Ishikawa (cell line): ENCODE data around the gene TRAF3IP1.

ENCODE experiments used
- CEBPB ChIP-seq: IDR thresholded peaks from 2 replicates; pipeline ENCODE4 v1.6.1; 2012
- CREB1 ChIP-seq: IDR thresholded peaks from 2 replicates; pipeline ENCODE4 v1.6.1; 2012; ENCODE audit warnings: low read depth
- EGR1 ChIP-seq: IDR thresholded peaks from 2 replicates; pipeline ENCODE4 v1.6.1; 2012
- EP300 ChIP-seq: IDR thresholded peaks from 2 replicates; pipeline ENCODE4 v1.6.1; 2012; ENCODE audit warnings: borderline replicate concordance
- FOXM1 ChIP-seq: IDR thresholded peaks from 2 replicates; pipeline ENCODE4 v1.6.1; 2012; ENCODE audit warnings: low read depth, borderline replicate concordance
- NFIC ChIP-seq: IDR thresholded peaks from 2 replicates; pipeline ENCODE4 v1.6.1; 2012
- RAD21 ChIP-seq: IDR thresholded peaks from 2 replicates; pipeline ENCODE4 v1.6.1; 2012; ENCODE audit warnings: low read depth
- TAF1 ChIP-seq: IDR thresholded peaks from 2 replicates; pipeline ENCODE4 v1.6.1; 2012; ENCODE audit warnings: low read depth, mild to moderate bottlenecking
- TCF12 ChIP-seq: IDR thresholded peaks from 2 replicates; pipeline ENCODE4 v1.6.1; 2012; ENCODE audit warnings: low read depth
- TEAD4 ChIP-seq: IDR thresholded peaks from 2 replicates; pipeline ENCODE4 v1.6.1; 2012
- YY1 ChIP-seq: IDR thresholded peaks from 2 replicates; pipeline ENCODE4 v1.6.1; 2012; ENCODE audit warnings: low read depth
- ZBTB7A ChIP-seq: IDR thresholded peaks from 2 replicates; pipeline ENCODE4 v1.6.1; 2012; ENCODE audit warnings: low read depth
- TF ChIP-seq, protein P1 (sequence below): IDR thresholded peaks from 2 replicates; pipeline ENCODE4 v1.6.1; 2012; ENCODE audit warnings: low read depth, mild to moderate bottlenecking
- TF ChIP-seq, protein P2 (sequence below): IDR thresholded peaks from 2 replicates; pipeline ENCODE4 v1.6.1; 2012
- TF ChIP-seq, protein P3 (sequence below): IDR thresholded peaks from 2 replicates; pipeline ENCODE4 v1.6.1; 2012

TRAF3IP1 gene

DNA sequence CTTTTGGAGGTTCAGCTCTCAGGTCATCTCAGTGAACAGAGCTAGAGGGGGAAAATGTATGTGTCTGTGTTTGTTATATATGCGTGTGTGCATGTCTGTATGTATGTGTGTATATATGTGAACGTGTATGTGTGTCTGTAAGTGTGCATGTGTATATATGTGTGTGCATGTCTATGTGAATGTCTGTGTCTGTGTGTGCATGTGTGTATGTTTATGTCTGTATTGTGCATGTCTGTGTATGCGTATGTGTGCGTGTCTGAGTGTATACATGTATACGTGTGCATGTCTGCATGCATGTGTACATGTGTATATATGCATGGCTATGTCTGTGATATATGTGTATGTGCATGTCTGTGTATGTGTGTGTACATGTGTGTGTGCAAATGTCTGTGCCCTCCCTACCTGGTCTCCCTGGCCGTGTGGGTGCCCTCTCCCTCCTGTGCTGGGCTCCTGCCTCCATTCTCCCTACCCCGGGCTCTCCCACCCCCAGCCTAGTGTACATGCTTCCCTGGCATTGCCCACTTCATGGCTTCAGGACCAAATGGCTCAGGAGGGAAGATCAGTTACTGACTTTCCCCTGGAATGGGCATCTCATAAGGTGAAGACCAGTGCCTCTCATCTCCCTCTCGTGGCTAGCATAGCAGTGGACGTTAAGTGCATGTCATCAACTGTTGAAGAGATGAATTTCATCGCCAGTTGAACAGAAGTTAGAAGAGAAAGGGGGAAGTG, 49.9 kb downstream of the TRAF3IP1 start:
- no peak for TF ChIP-seq RAD21
- TF ChIP-seq NFIC = no peak
- TF ChIP-seq YY1 = no peak
- TF ChIP-seq FOXM1 = no peak
- no peak for TF ChIP-seq CREB1
- no peak for TF ChIP-seq TCF12
- TF ChIP-seq EGR1 = no peak
- TF ChIP-seq TEAD4 = no peak
- no peak for TF ChIP-seq TAF1
- TF ChIP-seq, protein P1, sequence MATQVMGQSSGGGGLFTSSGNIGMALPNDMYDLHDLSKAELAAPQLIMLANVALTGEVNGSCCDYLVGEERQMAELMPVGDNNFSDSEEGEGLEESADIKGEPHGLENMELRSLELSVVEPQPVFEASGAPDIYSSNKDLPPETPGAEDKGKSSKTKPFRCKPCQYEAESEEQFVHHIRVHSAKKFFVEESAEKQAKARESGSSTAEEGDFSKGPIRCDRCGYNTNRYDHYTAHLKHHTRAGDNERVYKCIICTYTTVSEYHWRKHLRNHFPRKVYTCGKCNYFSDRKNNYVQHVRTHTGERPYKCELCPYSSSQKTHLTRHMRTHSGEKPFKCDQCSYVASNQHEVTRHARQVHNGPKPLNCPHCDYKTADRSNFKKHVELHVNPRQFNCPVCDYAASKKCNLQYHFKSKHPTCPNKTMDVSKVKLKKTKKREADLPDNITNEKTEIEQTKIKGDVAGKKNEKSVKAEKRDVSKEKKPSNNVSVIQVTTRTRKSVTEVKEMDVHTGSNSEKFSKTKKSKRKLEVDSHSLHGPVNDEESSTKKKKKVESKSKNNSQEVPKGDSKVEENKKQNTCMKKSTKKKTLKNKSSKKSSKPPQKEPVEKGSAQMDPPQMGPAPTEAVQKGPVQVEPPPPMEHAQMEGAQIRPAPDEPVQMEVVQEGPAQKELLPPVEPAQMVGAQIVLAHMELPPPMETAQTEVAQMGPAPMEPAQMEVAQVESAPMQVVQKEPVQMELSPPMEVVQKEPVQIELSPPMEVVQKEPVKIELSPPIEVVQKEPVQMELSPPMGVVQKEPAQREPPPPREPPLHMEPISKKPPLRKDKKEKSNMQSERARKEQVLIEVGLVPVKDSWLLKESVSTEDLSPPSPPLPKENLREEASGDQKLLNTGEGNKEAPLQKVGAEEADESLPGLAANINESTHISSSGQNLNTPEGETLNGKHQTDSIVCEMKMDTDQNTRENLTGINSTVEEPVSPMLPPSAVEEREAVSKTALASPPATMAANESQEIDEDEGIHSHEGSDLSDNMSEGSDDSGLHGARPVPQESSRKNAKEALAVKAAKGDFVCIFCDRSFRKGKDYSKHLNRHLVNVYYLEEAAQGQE = no peak
- TF ChIP-seq CEBPB = no peak
- TF ChIP-seq, protein P2, sequence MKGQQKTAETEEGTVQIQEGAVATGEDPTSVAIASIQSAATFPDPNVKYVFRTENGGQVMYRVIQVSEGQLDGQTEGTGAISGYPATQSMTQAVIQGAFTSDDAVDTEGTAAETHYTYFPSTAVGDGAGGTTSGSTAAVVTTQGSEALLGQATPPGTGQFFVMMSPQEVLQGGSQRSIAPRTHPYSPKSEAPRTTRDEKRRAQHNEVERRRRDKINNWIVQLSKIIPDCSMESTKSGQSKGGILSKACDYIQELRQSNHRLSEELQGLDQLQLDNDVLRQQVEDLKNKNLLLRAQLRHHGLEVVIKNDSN = no peak
- TF ChIP-seq ZBTB7A = no peak
- TF ChIP-seq EP300 = no peak
- TF ChIP-seq, protein P3, sequence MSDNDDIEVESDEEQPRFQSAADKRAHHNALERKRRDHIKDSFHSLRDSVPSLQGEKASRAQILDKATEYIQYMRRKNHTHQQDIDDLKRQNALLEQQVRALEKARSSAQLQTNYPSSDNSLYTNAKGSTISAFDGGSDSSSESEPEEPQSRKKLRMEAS = no peak

DNA sequence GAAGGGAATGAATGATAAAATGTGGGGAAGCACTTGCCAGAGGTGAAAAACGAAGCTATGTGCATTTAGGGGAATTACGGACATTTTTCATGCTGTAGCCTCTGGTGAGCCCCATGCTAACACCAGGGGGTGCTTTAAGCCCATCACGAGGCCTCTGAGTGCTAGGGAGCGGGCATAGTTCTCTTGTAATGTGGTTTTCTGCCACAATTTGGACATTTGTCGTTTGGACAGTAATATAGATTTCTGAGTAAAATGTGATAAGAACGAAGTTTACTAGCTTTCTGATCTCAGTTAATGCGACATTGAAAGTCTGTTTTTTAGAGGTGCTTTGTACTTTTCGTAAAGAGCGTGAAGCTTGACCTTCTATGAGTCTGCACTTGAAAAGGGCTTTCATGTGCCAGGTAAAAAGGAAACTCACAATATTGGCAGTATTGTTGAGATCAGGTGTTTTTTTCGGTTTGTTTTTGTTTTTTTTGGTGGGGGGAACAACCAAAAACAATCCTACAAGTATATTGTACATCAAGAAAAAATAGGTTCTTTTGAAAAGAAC, 50.6 kb downstream of the TRAF3IP1 start:
- TF ChIP-seq, protein P1 = no peak
- TF ChIP-seq FOXM1 (no peak), RAD21 (peak; percentile 55), TEAD4 (no peak)

DNA sequence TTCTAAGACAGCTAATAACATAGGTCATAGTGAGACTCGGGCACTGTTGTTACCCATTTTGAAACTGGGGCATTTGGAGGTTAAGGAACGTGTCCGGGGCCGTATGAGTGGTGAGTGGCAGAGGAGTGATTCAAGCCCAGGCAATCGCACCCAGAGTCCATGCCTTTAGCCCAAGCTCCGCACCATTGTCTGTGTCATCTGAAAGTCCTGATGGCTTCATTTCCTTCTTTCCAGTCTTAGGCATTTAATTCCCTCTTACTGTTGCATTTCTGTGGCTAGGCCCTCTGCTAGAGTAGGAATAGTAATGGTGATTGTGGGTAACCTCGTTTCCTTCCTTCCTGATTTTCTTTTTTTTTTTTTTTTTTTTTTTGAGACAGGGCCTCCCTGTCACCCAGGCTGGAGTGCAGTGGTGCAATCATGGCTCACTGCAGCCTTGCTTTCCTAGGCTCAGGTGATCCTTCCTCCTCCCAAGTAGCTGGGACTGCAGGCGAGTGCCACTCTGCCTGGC, 56.6 kb downstream of the TRAF3IP1 start:
- TF ChIP-seq, protein P3 = no peak
- TF ChIP-seq FOXM1 (no peak), TEAD4 (no peak)

DNA sequence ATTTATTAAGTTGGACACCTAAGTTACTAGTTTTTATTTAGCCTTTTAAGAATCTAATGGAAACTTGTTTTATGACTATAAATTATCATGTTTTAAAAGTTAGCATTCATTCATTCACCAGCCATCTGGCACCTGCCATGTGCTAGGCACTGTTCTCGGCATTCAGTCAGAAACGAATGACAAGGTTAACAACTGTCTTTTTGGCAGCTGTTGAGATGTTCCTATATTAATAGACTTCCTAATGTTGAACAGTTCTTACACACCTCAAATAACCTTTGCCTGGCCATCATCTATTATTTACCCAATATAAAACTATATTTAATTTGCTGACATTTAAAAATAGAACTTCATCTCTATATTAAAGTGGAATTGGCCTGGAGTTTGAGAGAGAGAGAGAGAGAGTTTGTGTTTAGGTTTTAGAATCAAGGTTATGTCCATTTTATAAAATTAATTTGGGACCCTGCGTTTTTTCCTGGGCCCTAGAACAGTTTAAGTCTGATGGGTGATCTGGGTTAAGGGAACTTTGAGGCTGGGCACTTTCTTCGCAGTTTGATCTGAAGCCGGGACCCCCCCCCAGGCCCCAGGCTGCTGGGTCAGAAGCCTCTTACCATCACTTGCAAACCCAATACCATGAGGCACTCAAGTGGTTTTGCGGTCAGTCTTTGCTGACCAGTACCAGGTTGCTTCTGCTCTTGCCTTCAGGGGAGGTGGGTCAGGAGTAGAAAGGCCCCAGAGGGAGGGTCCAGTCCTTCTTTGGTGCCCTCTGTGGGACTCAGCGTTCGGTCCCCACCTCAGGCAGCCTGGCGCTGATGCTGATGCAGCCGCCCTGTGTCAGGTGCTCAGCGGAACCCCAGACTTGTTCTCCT, 58.1 kb downstream of the TRAF3IP1 start:
- TF ChIP-seq, protein P2 = no peak
- TF ChIP-seq EGR1 (no peak), EP300 (no peak), TEAD4 (no peak), ZBTB7A (no peak), TCF12 (no peak)
- TF ChIP-seq, protein P1 = no peak
